ENCODE data around the gene MRPS6. TPM values are rescaled to one million over a fixed set of nuclear protein-coding genes. Genes with fewer than 3 reads are reported as not detected.

MRPS6 gene
- polyA plus RNA-seq (ENCODE audit: insufficient read length in 12 of 12) = 10 to 100 TPM in 11 of 12 donors, not detected in 1; 35.1 to 54.7 (median 42.6) TPM
- long read RNA-seq, donor 1, transcript MRPS6-201 (3 exons, 990 nt) = major isoform, 95 of 106 reads
- long read RNA-seq, donor 1, partial matches to known transcripts = 5 of 106 reads
- long read RNA-seq, donor 1, other reads (novel, unspliced or antisense) = 0 of 106 reads
- long read RNA-seq, donor 2, transcript MRPS6-201 (3 exons, 990 nt) = major isoform, 45 of 45 reads
- long read RNA-seq, donor 2, partial matches to known transcripts = 0 of 45 reads
- long read RNA-seq, donor 2, other reads (novel, unspliced or antisense) = 0 of 45 reads
- long read RNA-seq, donor 3, transcript MRPS6-201 (3 exons, 990 nt) = major isoform, 18 of 20 reads
- long read RNA-seq, donor 3, partial matches to known transcripts = 0 of 20 reads
- long read RNA-seq, donor 3, other reads (novel, unspliced or antisense) = 0 of 20 reads
- long read RNA-seq, donor 4, transcript MRPS6-201 (3 exons, 990 nt) = major isoform, 14 of 14 reads
- long read RNA-seq, donor 4, partial matches to known transcripts = 0 of 14 reads
- long read RNA-seq, donor 4, other reads (novel, unspliced or antisense) = 0 of 14 reads
- long read RNA-seq, donor 5, transcript MRPS6-201 (3 exons, 990 nt) = major isoform, 21 of 29 reads
- long read RNA-seq, donor 5, transcript MRPS6-204 (2 exons, 3,934 nt) = minor isoform, 7 of 29 reads
- long read RNA-seq, donor 5, partial matches to known transcripts = 0 of 29 reads
- long read RNA-seq, donor 5, other reads (novel, unspliced or antisense) = 0 of 29 reads
- long read RNA-seq, donor 6, transcript MRPS6-201 (3 exons, 990 nt) = major isoform, 30 of 30 reads
- long read RNA-seq, donor 6, partial matches to known transcripts = 0 of 30 reads
- long read RNA-seq, donor 6, other reads (novel, unspliced or antisense) = 0 of 30 reads
- long read RNA-seq, donor 7, transcript MRPS6-201 (3 exons, 990 nt) = major isoform, 18 of 19 reads
- long read RNA-seq, donor 7, partial matches to known transcripts = 0 of 19 reads
- long read RNA-seq, donor 7, other reads (novel, unspliced or antisense) = 0 of 19 reads
- long read RNA-seq, donor 8, transcript MRPS6-201 (3 exons, 990 nt) = major isoform, 29 of 31 reads
- long read RNA-seq, donor 8, partial matches to known transcripts = 0 of 31 reads
- long read RNA-seq, donor 8, other reads (novel, unspliced or antisense) = 0 of 31 reads
- long read RNA-seq, donor 9, transcript MRPS6-201 (3 exons, 990 nt) = major isoform, 25 of 26 reads
- long read RNA-seq, donor 9, partial matches to known transcripts = 0 of 26 reads
- long read RNA-seq, donor 9, other reads (novel, unspliced or antisense) = 0 of 26 reads
- long read RNA-seq, donor 10, transcript MRPS6-201 (3 exons, 990 nt) = major isoform, 26 of 27 reads
- long read RNA-seq, donor 10, partial matches to known transcripts = 0 of 27 reads
- long read RNA-seq, donor 10, other reads (novel, unspliced or antisense) = 0 of 27 reads
- long read RNA-seq, donor 11, transcript MRPS6-201 (3 exons, 990 nt) = major isoform, 54 of 56 reads
- long read RNA-seq, donor 11, partial matches to known transcripts = 0 of 56 reads
- long read RNA-seq, donor 11, other reads (novel, unspliced or antisense) = 0 of 56 reads

GRCh38 chr21:34073032-34073748 lies at the start of gene MRPS6, which contains the start of gene SLC5A3:
MRPS6 (plus strand) TSS chr21:34073578; CDS start chr21:34073701, 123 bp downstream.
SLC5A3 (plus strand) TSS chr21:34073578; CDS start chr21:34095199, 21,621 bp downstream.
- peak; percentile 84 for DNase-seq

GRCh38 chr21:34023691-34024373 lies 49.5 kb upstream of the MRPS6 start:
- DNase-seq = no peak

GRCh38 chr21:34024374-34024693 lies 49.0 kb upstream of the MRPS6 start:
- DNase-seq = no peak

GRCh38 chr21:34027721-34028461 lies 45.5 kb upstream of the MRPS6 start:
- no peak for DNase-seq

- peak; percentile 43 for DNase-seq
Observed at GRCh38 chr21:34029743-34030528, 43.4 kb upstream of the MRPS6 start.

DNA sequence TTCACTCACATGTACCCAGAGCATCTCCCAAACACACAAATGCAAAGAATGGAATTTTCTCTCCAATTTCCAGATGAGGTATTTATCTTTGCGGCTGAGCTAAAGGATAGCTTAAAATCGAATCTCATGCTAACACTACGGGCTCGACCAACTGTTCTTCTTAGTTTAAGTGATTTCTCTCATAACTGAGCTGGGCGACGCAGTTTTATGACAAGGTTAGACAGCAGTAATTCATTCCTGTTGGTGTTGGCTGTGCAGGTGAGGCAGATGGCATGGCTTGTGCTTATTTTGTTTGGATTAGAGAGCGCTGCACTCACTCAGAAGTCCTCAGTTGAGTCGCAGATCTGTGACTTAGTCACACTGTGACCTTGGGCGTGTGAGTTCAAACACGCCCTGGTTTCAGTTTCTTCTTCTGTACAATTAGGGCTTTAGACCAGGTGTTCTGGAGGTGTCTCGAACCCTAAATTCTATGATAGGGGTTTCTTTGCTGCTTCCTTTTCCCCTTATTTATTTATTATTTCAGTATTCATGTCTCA lies 41.5 kb upstream of the MRPS6 start:
- no peak for DNase-seq

GRCh38 chr21:34034369-34035014 lies 38.9 kb upstream of the MRPS6 start:
- no peak for DNase-seq

GRCh38 chr21:34035619-34036354 lies 37.6 kb upstream of the MRPS6 start:
- no peak for DNase-seq

- no peak for DNase-seq
Observed at GRCh38 chr21:34037009-34037795, 36.2 kb upstream of the MRPS6 start.

DNA sequence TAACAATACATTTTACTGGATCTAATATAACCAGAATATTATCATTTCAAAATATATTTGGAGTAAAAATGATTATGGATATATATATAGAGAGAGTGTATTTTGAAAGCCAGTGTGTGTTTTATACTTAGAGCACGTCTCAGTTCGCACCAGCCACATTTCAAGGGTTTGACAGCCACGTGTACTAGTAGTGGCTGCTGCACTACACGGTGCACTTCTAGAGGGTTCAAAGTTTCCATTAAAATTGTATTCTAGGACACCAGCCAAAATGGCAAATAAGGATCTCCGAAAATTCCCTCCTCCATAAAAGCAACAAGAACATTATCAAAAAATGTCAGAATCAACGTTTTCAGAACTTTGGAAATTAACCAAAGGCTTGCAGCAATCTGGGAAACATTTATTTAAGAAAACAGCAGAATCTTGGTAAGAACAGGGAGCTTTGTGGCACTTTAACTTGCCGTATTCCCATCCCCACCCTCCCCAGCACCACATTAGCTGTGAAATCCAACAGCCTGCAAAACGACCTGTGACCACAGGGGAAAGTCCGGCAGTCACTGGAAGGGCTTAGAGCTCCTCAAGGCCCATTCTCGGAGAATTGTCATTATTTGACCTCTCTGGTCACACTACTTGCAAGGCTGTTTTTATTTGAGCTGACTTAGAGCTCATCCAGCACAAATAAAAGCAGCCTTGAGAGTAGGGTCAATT lies 33.5 kb upstream of the MRPS6 start:
- no peak for DNase-seq

DNA sequence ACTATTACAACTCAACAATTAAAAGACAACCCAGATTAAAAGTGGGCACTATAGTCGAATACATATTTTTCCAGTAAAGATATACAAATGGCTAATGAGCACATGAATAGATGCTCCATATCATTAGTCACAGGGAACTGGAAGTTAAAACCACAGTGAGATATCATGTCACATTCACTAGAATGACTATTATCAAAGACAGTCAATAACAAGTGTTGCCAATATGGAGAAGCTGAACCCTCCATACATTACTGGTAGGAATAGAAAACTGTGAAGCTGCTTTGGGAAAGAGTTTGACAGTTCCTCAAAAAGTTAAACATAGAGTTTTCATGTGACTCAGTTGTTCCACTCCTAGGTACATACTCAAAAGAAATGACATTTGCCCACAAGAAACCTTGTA lies 30.6 kb upstream of the MRPS6 start:
- no peak for DNase-seq

- DNase-seq = no peak
Observed at GRCh38 chr21:34043333-34043732, 30.0 kb upstream of the MRPS6 start.

GRCh38 chr21:34046917-34047316 lies 26.5 kb upstream of the MRPS6 start:
- no peak for DNase-seq

- no peak for DNase-seq
Observed at GRCh38 chr21:34047835-34048234, 25.5 kb upstream of the MRPS6 start.

DNA sequence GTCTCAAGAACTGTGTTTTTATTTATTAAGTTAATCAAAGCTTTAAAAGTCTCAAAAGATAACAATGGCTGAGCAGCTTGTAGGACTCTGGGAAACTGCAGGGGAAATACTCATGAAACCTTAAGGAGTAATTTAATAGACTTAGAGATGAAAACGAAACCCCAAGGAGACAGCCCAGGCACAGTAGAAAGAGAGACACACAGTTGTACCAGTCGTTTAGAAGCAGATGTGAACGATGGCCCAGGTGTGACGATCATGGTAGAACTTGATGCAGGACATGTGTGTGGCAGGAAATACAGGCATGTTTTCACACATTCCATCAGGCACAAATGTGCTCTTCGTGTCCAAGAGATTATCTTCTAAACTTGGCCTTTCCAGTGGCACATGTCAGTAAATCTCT lies 21.2 kb upstream of the MRPS6 start:
- DNase-seq = no peak
